HEK293 (cell line): ENCODE results near the gene KLHDC7B.

Source experiments
- CTCF ChIA-PET: fragments of 350-600 bp; formaldehyde crosslinking; extraction: SDS; loops from one replicate; lab custom pipeline; 2021; ENCODE audit warnings: antibody characterized with exemption; lab: Yijun Ruan, JAX
- POLR2A ChIA-PET: fragments of 300-600 bp; formaldehyde crosslinking; extraction: SDS; loops from one replicate; lab custom pipeline; 2020; ENCODE audit warnings: antibody characterized with exemption, inconsistent platforms; lab: Yijun Ruan, JAX
- H3K27ac ChIP-seq: fragments of 200-500 bp; sonication (Bioruptor generic); 2 replicates; pipeline ENCODE4 v1.5.1; 2014; ENCODE audit warnings: low read depth, low read length, control low read depth, inconsistent platforms; ENCODE audit errors: extremely low read depth
- H3K36me3 ChIP-seq, 2 experiments: fragments of 200-500 bp in 1 of 2; sonication (Bioruptor generic) in 1 of 2; 1 replicate in 1 of 2; 2 replicates in 1 of 2; pipeline ENCODE4 v1.5.1; 2014 to 2017; ENCODE audit warnings: inconsistent platforms in 2 of 2, low read length in 2 of 2; ENCODE audit not compliant: control insufficient read depth in 2 of 2, insufficient read depth in 1 of 2
- H3K4me1 ChIP-seq: fragments of 200-500 bp; sonication (Bioruptor generic); 2 replicates; pipeline ENCODE4 v1.5.1; 2014; ENCODE audit warnings: mild to moderate bottlenecking, low read length, inconsistent platforms; ENCODE audit not compliant: control insufficient read depth, insufficient read depth
- H3K4me3 ChIP-seq: 2 replicates; pipeline ENCODE4 v1.5.1; 2011; ENCODE audit warnings: low read depth, mild to moderate bottlenecking, control low read depth, low read length, moderate library complexity
- H3K9me3 ChIP-seq: fragments of 200-500 bp; sonication (Bioruptor generic); 2 replicates; pipeline ENCODE4 v1.5.1; 2014; ENCODE audit warnings: low read depth, low read length, inconsistent platforms; ENCODE audit not compliant: control insufficient read depth, insufficient read depth
- EGR2 ChIP-seq: fragments of 450-650 bp; formaldehyde crosslinking; IDR thresholded peaks from 2 replicates; pipeline ENCODE4 v1.5.1; 2016; ENCODE audit warnings: low read depth, missing biosample characterization, missing genetic modification characterization
- HOXA7 ChIP-seq: sonication (generic); formaldehyde crosslinking; IDR thresholded peaks from 2 replicates; pipeline ENCODE4 v1.8.1; 2022; ENCODE audit warnings: missing genetic modification reagents, borderline replicate concordance
- MYNN ChIP-seq: fragments of 450-650 bp; formaldehyde crosslinking; IDR thresholded peaks from 2 replicates; pipeline ENCODE4 v1.5.1; 2016; ENCODE audit warnings: missing biosample characterization, missing genetic modification characterization, borderline replicate concordance
- ZBTB11 ChIP-seq: fragments of 450-650 bp; formaldehyde crosslinking; conservative IDR thresholded peaks from 2 replicates; pipeline ENCODE4 v1.5.1; 2016; ENCODE audit warnings: low read depth, missing biosample characterization, missing genetic modification characterization
- ZBTB17 ChIP-seq: fragments of 450-650 bp; formaldehyde crosslinking; IDR thresholded peaks from 2 replicates; pipeline ENCODE4 v1.5.1; 2016; ENCODE audit warnings: missing biosample characterization, missing genetic modification characterization
- ZBTB20 ChIP-seq: fragments of 450-650 bp; formaldehyde crosslinking; IDR thresholded peaks from 2 replicates; pipeline ENCODE4 v1.5.1; 2016; ENCODE audit warnings: missing biosample characterization, missing genetic modification characterization
- ZEB2 ChIP-seq: fragments of 450-650 bp; formaldehyde crosslinking; IDR thresholded peaks from 2 replicates; pipeline ENCODE4 v1.5.1; 2016; ENCODE audit warnings: missing biosample characterization, missing genetic modification characterization
- ZFHX2 ChIP-seq: fragments of 450-650 bp; formaldehyde crosslinking; conservative IDR thresholded peaks from 2 replicates; pipeline ENCODE4 v1.5.1; 2016; ENCODE audit warnings: missing biosample characterization, missing genetic modification characterization
- ZIC2 ChIP-seq: fragments of 450-650 bp; formaldehyde crosslinking; IDR thresholded peaks from 2 replicates; pipeline ENCODE4 v1.5.1; 2016; ENCODE audit warnings: missing biosample characterization, missing genetic modification characterization
- ZNF19 ChIP-seq: fragments of 450-650 bp; formaldehyde crosslinking; IDR thresholded peaks from 2 replicates; pipeline ENCODE4; 2016; ENCODE audit warnings: missing biosample characterization, missing genetic modification characterization, low read depth
- ZNF341 ChIP-seq: fragments of 450-650 bp; formaldehyde crosslinking; IDR thresholded peaks from 2 replicates; pipeline ENCODE4; 2016; ENCODE audit warnings: low read depth, missing biosample characterization, missing genetic modification characterization
- ZNF391 ChIP-seq: fragments of 450-650 bp; formaldehyde crosslinking; IDR thresholded peaks from 2 replicates; pipeline ENCODE4 v1.5.1; 2016; ENCODE audit warnings: low read depth, missing biosample characterization, missing genetic modification characterization, borderline replicate concordance
- ZNF530 ChIP-seq: fragments of 450-650 bp; formaldehyde crosslinking; IDR thresholded peaks from 2 replicates; pipeline ENCODE4 v1.5.1; 2016; ENCODE audit warnings: low read depth, missing biosample characterization, missing genetic modification characterization
- ZNF555 ChIP-seq: fragments of 450-650 bp; formaldehyde crosslinking; conservative IDR thresholded peaks from 2 replicates; pipeline ENCODE4 v1.5.1; 2017; ENCODE audit warnings: missing biosample characterization, mild to moderate bottlenecking, missing genetic modification characterization, inconsistent platforms
- ZNF600 ChIP-seq: fragments of 450-650 bp; formaldehyde crosslinking; IDR thresholded peaks from 2 replicates; pipeline ENCODE4 v1.5.1; 2016; ENCODE audit warnings: missing biosample characterization, missing genetic modification characterization
- ZNF610 ChIP-seq: fragments of 450-650 bp; formaldehyde crosslinking; IDR thresholded peaks from 2 replicates; pipeline ENCODE4 v1.5.1; 2016; ENCODE audit warnings: missing biosample characterization, missing genetic modification characterization, borderline replicate concordance
- ZNF654 ChIP-seq: fragments of 450-650 bp; formaldehyde crosslinking; IDR thresholded peaks from 2 replicates; pipeline ENCODE4 v1.5.1; 2016; ENCODE audit warnings: low read depth, missing biosample characterization, missing genetic modification characterization
- TF ChIP-seq, protein P1 (sequence below): fragments of 450-650 bp; formaldehyde crosslinking; IDR thresholded peaks from 2 replicates; pipeline ENCODE4 v1.5.1; 2016; ENCODE audit warnings: missing biosample characterization, missing genetic modification characterization

KLHDC7B gene

GRCh38 chr22:50563413-50564160, 17.9 kb downstream of the KLHDC7B start:
- TF ChIP-seq ZNF391 (tag by site-specific recombination): no peak
- TF ChIP-seq, protein P1, sequence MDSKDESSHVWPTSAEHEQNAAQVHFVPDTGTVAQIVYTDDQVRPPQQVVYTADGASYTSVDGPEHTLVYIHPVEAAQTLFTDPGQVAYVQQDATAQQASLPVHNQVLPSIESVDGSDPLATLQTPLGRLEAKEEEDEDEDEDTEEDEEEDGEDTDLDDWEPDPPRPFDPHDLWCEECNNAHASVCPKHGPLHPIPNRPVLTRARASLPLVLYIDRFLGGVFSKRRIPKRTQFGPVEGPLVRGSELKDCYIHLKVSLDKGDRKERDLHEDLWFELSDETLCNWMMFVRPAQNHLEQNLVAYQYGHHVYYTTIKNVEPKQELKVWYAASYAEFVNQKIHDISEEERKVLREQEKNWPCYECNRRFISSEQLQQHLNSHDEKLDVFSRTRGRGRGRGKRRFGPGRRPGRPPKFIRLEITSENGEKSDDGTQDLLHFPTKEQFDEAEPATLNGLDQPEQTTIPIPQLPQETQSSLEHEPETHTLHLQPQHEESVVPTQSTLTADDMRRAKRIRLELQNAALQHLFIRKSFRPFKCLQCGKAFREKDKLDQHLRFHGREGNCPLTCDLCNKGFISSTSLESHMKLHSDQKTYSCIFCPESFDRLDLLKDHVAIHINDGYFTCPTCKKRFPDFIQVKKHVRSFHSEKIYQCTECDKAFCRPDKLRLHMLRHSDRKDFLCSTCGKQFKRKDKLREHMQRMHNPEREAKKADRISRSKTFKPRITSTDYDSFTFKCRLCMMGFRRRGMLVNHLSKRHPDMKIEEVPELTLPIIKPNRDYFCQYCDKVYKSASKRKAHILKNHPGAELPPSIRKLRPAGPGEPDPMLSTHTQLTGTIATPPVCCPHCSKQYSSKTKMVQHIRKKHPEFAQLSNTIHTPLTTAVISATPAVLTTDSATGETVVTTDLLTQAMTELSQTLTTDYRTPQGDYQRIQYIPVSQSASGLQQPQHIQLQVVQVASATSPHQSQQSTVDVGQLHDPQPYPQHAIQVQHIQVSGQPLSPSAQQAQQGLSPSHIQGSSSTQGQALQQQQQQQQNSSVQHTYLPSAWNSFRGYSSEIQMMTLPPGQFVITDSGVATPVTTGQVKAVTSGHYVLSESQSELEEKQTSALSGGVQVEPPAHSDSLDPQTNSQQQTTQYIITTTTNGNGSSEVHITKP: 0 out of 2 replicates have a peak, but pooled peaks have one; percentile 32
- TF ChIP-seq ZFHX2 (tag by site-specific recombination): peak; percentile 58
- TF ChIP-seq EGR2: peak; percentile 59
- TF ChIP-seq ZBTB20 (tag by site-specific recombination): 0 out of 2 replicates have a peak, but pooled peaks have one; percentile 1
- no peak for TF ChIP-seq MYNN (tag by site-specific recombination)
- TF ChIP-seq, all 188 proteins: peak for 4
- H3K4me1 ChIP-seq: 0 out of 2 replicates have a peak, but pooled peaks cover 2% of the 10 kb centered on the region
- H3K27ac ChIP-seq: no peak overlapping the region; the same call in 1 of the 2 replicates
- POLR2A ChIA-PET: interaction anchor here (0.7 to 2.8 kb wide), 14 partner anchors 8 to 291 kb away, joined by 3 to 28 read pairs (median 4); partner anchors contain the start of genes ARSA, CHKB, CPT1B and KLHDC7B
- CTCF ChIA-PET: interaction anchor here (0.6 to 4.6 kb wide), 36 partner anchors 9 to 1217 kb away, joined by 3 to 37 read pairs (median 4); partner anchors contain the start of genes CHKB, CPT1B, KLHDC7B and LMF2
- H3K4me3 ChIP-seq: peak overlapping the region; percentile 55
- H3K9me3 ChIP-seq: no peaks in the 10 kb centered on the region
- H3K36me3 ChIP-seq: peaks cover 12 to 14% of the 10 kb centered on the region in 2 experiments

- H3K4me3 ChIP-seq: no peak overlapping the region
- TF ChIP-seq ZIC2 (tag by site-specific recombination): no peak
- TF ChIP-seq ZFHX2 (tag by site-specific recombination): no peak
- no peak for TF ChIP-seq ZNF555 (tag by site-specific recombination)
- TF ChIP-seq ZBTB11 (tag by site-specific recombination): no peak
- no peak for TF ChIP-seq ZNF19 (tag by site-specific recombination)
- TF ChIP-seq HOXA7 (CRISPR knock-in tag): no peak
- no peak for TF ChIP-seq ZNF341 (tag by site-specific recombination)
- TF ChIP-seq ZEB2 (tag by site-specific recombination): no peak
- no peak for TF ChIP-seq ZBTB17 (tag by site-specific recombination)
- TF ChIP-seq ZNF530: no peak
- TF ChIP-seq, protein P1: no peak
- TF ChIP-seq ZNF610 (tag by site-specific recombination): no peak
- no peak for TF ChIP-seq ZNF600 (tag by site-specific recombination)
- TF ChIP-seq ZNF654 (tag by site-specific recombination): no peak
- TF ChIP-seq, all 188 proteins: peak for 0
- no peaks in the 10 kb centered on the region for H3K9me3 ChIP-seq
- CTCF ChIA-PET: interaction anchor here (0.6 to 4.6 kb wide), 12 partner anchors 11 to 1217 kb away, joined by 3 to 37 read pairs (median 12); partner anchors contain the start of genes CPT1B and SCO2
- H3K4me1 ChIP-seq: 0 out of 2 replicates have a peak, but pooled peaks cover 2% of the 10 kb centered on the region
- POLR2A ChIA-PET: interaction anchor here (0.6 to 2.8 kb wide), 7 partner anchors 8 to 71 kb away, joined by 3 to 28 read pairs (median 7); partner anchors contain the start of genes CPT1B, LMF2, NCAPH2 and SCO2
- H3K27ac ChIP-seq: no peak overlapping the region
- peaks cover 16 to 20% of the 10 kb centered on the region in 2 experiments for H3K36me3 ChIP-seq
Measured at GRCh38 chr22:50564289-50564688, 18.6 kb downstream of the KLHDC7B start.
